IPS-NIHi11 (cell line): ENCODE results near the gene VIT.

ENCODE experiments used
- DNase-seq: peaks from one replicate; pipeline ENCODE4 v3.0.0; 2012; ENCODE audit warnings: mixed read lengths, low spot score

Gene VIT

DNA sequence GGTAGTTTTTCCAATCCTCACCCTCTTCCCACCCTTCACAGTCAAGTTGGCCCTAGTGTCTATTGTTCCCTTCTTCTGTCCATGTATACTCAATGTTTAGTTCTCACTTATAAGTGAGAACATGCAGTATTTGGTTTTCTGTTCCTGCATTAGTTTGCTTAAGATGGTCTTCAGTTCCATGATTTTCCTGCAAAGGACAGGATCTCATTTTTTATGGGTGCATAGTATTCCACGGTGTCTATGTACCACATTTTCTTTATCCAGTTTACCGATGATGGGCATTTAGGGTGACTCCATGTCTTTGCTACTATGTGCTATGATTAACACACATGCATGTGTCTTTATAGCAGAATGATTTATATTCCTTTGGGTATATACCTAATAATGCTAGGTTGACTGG is 165.4 kb downstream of the VIT start:
- no peak for DNase-seq
